IPS-11a (cell line): ENCODE results near the gene CRADD.
"Not testable (repeated sequence)": the region's sequence is repeated elsewhere in the genome, so short reads cannot be mapped to it uniquely, and the experiment has no call there.

ENCODE experiments used
- H3K4me3 ChIP-seq: one replicate; pipeline ENCODE4 v1.5.1; 2013; ENCODE audit warnings: low read depth, low read length, control low read depth

The CRADD gene

DNA sequence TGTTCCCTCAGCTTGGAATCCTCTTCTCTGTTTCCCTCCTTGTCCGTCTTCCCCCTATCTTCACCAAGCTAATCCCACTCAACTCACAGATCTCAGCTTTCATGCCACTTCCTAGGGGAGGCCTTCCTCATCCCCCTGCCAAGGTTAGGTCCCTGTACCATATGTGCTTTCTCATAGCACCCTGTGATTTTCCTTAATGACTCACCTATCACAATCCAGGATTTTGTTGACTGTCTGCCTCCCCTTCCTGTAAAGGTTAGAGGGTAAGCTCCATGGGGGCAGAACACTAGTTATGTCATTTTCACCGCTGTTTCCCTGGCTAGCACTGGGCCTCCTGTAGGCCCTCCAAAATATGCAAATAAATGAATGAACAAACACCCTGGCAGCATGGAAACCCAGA lies 57.6 kb downstream of the CRADD start:
- H3K4me3 ChIP-seq = no peak overlapping the region

DNA sequence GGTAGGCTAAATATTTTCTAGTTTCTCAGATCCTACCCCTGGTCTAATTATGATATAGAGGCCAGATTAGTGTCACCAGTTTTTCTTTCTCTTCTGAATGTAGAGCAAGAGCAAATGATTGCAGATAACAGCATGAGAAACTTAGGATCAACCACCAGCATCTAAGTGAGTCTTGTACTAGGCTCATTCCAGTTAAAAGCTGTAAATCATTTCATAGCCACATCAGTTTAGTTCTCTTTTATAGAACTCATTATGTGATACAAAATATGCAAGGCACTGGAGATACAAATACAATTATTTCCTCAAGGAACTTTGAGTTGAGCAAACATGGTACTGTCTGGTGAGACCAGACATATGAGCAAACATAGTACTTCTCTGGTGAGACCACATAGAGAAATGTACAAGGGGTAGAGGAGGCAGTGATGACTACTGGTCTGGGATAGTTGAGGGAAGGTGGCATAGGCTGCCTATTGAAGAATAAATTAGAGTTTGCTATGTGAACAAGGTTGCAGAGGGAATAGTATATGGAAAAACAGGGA lies 59.5 kb downstream of the CRADD start:
- no peak overlapping the region for H3K4me3 ChIP-seq

DNA sequence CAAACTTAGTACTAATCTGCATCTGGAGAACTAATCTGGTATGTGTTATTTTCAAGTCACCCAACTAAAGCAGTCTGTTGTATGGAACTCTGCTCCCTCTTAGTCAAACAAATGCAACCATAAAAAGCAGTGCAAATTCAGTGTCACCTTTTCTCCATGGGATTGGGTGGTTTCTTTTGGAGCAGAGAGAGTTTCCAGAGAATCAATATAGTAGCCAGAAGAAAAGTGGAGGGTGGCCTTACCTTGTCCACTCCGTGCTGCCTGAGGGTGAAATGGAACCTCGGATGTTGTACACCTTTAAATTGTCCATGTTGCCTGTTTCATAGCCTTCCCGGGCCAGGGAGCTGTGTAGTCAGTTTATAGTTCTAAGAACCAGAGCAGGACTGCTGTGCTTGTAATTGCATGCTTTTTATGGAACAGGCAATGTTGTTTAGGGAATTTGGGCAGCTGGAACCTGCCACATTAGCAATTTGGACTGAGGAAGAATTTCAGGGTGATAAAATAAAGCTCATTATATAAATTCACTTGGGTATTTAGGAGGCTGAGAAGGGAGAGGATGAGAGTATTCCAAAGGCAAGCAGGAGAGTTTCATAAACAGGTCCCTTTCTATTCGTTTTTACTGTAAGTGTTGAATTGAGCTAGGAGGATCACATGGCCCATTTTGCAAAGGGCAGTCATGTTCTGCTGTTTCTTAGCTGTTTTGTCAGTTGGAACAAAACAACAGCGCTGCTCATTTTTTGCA lies 60.5 kb downstream of the CRADD start:
- H3K4me3 ChIP-seq = no peak overlapping the region

DNA sequence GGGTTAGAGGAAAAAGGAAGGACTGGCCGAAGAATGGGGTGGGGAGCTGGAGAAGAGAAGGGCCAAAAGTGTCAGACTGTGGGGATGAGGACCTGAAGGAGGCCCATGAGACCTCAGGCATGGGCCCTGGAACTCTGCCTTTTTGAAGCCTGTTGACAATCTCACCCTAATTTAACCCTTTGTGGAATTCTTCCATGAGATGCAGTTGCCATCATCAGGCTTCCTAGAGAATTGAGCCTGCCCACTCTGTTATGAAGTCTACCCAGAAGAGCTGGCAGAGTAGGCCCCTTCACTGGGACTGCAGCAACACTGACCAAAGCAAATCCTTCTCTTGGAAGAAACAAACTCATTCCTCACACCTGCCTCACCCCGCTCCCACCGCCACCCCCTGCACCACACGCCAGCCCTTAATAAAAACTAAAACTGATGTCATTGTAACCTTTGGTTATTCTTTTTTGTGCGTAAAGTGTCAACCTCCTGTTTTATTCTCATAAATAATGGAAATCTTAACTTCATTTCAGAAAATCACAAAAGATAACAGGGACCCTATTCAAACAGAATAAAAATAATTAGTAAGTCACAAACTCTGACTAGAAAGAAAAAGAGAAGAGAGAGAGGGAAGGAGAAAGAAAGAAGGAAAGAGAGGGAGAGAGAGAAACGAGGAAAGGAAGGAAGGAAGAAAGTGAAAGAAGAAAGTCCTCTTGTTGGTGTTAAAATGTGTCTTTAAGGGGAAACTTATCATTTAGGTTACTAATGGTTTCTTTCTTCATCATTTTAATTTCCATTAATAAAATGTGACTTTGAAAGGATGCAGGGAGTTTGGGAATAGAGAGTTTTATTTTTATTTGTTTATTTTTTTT lies 61.3 kb downstream of the CRADD start:
- H3K4me3 ChIP-seq = no peak overlapping the region

DNA sequence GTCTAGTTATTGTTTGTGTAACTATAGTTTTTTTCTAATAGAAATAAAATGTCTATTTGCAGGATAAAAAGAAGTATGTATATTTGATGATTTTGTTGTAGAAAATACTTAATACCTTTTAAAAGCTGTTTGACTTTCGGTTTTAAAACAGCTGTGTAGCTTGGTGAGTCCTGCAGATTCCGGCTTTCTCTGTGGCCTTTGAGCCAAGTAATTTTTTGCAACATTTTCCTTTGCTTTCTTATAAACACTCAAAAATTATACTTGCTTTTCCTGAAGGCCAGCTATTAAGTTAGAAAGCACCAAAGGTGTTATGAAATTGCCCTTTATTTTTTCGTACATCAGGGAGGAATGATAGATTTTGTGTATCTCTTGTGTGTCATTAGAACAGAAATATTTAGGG lies 63.6 kb downstream of the CRADD start:
- no peak overlapping the region for H3K4me3 ChIP-seq

DNA sequence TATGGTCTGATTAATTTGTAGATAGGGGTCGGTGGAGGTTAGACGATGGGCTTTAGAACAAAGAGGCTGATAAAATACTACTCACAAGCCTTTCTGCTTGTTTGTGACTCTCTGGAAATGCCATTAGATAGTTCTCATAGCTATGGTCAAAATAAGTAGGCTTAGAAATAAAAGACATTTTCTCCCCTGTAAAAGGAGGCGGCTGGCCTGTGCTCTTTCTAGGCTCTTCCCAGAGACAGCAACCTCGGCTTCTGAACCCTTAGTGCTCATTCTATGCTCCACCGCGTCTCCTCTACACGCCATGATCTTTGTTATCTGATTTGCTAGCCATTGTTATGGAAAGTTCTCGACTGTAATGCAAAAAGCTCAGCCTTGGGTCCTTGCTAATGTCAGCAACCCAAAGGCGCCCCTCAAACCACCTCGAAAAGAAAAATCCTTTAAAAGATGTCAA lies 64.5 kb downstream of the CRADD start:
- H3K4me3 ChIP-seq = peak overlapping the region; percentile 17

DNA sequence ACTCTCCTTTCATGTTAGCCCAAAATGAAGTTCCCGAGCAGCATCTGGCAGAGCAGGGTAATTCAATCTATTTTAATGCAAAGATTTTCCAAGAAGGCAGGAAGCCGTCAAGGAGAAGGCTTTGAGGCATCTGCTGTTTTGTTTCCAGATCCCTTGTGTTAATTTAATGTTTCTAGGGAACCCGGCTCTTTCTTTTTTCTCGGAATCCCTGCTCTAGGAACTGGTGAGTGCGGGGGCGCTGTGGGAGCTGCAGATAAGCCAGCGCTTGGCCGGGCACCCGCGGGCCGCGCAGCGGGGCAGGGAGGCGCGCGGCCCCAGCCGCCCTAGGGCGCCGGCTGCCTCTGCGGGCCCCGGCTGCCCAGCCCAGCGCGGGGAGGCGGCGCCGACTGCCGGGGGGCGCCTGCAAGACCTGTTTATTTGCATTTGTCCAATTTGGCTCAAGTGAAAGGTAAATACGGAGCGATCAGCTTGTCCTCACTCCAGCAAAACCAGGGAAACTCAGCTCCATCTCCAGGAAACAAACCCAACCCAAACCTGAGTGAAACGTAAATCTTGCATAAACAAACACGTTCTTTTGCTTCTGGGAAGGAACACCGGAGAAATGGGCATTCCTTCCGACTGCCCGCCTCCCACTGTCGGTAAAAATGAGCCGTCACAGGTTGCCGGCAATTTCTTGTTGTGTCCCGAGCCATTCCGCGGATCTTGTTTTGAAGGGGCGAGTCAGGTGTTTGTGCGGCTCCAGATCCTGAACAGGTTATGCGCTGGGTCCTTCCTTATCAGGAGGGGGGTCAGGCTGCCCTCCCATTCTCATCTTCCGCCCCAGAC lies 65.1 kb downstream of the CRADD start:
- peak overlapping the region; percentile 61 for H3K4me3 ChIP-seq

DNA sequence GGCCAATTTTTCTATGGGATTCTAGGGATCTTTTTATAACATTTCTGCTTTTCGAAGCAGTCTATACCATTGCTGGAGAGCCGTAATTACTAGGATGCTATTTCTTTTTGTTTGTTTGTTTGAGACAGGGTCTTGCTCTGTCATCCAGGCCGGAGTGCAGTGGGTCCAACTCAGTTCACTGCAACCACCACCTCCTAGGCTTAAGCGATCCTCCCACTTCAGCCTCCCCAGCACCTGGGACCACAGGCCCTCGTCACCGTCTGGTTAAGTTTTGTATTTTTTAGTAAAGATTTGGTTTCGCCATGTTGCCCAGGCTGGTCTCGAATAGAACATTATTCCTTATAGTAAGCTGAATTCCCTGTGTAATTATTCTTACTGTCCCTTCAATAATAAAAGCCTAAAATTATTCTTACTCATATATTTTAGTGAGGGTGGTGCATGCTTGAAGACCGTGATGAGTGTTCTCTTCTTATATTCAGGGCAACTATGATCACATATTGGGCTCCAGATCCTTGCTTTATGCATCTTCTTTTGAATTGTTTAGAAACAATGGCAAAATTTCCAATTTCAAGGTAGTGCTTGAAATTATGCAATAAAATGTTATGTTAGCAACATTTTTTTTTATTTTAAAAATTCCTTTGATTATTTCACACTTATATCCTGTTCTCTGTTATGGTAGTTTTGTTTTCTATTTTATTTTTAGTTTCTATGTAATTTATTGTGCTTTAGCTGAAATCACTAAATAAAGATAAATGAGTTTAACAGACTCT lies 66.2 kb downstream of the CRADD start:
- no peak overlapping the region for H3K4me3 ChIP-seq

DNA sequence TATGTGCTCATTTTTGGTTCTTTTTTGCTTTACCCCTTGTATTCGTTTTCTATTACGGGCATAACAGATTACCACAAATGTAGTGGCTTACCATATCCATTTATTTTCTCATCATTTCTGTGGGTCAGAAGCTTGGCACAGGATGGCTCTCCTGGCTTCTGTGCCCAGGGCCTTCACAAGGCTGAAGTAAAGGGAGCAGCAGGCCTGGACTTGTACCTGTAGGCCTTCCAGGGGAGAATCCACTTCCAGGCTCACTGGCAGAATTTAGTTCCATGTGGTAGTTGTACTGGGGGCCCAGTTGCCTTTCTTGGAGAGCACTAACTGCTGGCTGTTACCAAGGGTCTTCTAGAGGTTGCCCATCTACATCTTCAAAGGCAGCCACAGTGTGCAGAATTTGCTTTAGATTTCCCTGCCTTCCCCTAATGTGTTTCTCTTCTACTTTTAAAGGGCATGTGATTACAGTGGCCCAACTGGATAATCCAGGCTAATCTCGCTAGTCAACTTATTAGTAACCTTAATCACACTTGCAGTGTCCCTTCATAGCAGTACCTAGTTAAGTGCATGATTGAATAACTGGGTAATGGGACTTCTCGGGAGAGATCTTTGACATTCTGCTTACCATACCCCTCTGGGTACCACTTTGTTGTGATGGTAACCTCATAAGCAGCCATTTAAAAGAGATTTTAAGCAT lies 67.0 kb downstream of the CRADD start:
- no peak overlapping the region for H3K4me3 ChIP-seq

DNA sequence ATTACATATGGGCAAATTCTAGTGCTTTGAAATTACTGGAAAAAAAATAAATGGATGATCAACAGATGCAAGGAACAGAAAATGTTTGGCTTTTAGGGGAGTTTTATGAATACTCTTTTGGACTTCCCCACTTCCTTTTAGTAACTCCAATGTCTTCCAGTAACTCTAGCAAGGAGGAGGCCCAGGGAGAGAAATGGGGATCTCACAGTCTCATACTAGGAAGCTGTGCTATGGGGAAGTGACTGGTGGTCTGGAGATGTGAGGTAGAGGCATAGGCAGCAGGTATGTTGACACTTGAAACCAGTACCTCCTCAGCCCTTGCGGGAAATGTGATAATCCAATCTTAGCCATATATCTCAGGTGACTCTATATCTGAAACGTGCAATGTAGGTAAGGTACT lies 68.1 kb downstream of the CRADD start:
- H3K4me3 ChIP-seq = no peak overlapping the region

DNA sequence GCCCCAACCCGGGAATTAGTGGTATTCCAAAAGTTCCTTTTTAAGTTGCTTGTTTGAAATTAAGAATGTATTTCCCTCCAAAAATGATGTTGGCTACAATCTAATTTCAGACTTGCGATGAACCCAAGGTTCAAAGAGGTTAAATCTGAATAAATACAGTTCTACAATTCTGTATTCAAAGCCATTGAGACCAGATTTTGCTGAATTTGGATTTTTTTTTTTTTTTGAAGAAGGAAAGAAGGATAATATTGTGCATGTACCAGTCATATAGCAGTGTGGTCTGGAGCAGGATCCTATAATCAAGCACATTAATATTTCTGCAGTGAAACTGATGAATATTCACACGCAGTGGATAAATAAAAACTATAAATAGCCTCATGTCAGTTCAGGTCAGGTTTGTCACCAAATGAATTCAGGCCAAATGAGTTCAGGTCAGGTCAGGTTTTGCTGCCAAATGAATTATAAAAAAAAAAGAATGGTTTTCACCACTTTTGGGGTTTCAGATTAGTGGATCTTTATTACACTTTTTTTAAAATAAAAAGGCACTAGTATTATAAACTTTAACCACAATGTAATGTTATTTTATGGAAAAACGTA lies 69.5 kb downstream of the CRADD start:
- no peak overlapping the region for H3K4me3 ChIP-seq

DNA sequence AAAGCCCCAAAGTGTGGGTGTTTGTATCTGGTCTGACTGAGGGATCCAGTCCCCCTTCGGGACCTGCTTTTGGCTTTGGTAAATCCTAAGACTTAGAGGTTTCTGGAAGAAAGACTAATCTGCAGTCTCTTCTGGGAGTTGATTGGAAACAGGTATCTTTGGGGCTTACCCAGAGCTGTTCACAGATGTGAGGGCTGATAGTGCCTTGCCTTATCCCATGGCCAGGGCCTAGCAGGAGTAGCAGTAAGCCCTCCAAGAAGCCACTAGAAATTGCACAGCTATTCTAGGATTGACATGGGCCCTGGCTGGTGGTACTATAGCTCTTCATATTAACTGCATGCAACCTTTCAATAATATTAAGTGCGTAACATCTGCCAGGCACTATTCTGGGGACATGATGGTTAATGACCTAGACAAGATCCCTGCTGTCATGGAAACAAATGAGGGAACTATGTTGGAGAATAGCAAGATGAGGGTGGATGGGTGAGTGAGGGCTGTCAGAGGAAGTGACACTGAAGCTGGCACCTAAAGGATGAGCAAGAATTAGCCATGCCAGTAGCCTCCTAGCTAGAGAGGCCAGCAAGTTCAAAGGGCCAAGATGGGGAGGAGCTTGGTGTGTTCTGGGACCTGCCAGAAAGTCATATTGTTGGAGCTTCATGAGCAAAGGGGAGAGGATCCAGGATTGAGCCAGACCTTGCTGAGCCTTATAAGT lies 71.7 kb downstream of the CRADD start:
- H3K4me3 ChIP-seq = no peak overlapping the region

DNA sequence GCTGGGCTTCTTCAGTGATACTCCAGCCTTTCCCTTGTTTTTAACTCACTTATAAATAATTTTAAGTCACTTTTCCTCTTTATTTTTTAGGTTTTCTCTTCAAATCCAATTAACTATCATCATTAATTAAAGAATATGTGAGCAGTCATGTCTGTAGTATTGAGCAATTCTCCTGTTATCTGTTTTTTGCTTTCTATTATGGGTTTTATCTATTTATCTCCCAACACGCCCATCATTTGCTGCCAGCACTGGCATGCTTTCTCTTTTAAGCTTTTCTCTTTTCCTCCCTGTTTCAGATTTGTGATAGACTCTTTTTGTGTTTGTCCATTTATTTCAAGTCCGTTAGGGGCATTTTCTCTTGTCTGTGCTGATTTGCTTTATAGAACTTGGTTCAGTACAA lies 72.3 kb downstream of the CRADD start:
- H3K4me3 ChIP-seq = no peak overlapping the region

DNA sequence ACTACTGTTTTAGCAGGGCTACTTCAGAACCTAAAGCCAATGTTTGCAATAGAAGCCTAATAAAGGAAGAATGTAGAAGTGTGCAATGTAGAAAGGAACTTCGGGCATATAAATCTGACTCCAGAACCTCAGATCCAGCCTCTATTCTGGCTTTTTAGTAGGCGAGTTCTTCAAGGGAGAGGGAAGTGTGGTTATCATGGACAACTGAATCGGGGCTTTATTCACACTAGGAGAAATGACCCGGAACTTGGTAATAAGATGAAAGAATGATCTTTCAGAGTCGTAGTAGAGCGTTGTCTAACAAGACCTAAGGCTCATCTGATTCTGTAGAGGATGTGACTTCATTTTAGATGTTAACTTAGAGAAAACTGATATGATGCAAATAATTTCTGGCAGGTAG lies 72.9 kb downstream of the CRADD start:
- no peak overlapping the region for H3K4me3 ChIP-seq

DNA sequence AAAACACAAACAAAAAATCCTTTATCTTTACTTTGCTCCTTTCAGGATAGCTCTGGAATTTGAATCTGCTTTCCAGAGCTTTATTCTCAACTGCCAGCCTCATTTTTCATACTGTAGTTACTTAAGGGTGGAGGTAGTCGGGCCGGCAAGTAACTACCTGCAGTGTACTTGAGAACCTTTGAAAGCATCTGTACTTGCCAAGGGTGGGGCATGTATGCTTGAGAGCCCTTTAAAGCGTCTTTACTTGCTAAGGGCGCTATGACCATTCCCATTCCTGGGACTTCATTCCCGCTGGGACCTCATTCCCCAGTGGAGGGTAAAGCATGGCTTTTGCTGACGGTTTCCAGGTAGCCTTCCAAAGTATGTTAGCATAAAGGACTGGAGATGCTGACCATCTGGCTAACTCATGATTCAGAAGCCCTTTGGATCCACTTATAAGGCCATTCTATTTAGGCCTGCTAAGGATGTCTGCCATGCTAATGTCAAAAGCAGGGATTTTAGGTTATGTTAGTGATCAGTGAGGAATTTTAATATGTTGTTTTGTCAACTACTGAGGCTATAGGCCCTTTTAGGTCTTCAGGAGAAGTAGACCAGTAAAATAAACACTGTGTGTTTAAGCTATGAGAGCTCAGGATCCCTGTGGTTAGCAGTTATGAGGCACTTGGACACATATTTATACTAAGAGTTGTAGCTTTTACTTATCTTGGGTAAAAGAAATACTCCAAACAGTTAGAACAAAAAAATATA lies 74.9 kb downstream of the CRADD start:
- H3K4me3 ChIP-seq = no peak overlapping the region

DNA sequence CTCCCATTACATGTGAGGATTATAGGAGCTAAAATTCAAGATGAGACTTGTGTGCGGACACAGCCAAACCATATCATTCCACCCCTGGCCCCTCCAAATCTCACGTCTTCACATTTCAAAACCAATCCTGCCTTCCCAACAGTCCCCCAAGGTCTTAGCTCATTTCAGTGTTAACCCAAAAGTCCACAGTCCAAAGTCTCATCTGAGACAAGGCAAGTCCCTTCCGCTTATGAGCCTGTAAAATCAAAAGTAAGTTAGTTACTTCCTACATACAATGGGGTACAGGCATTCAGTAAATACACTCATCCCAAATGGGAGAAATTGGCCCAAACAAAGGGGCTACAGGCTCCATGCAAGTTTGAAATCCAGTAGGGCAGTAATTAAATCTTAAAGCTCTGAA lies 76.1 kb downstream of the CRADD start:
- no peak overlapping the region for H3K4me3 ChIP-seq

DNA sequence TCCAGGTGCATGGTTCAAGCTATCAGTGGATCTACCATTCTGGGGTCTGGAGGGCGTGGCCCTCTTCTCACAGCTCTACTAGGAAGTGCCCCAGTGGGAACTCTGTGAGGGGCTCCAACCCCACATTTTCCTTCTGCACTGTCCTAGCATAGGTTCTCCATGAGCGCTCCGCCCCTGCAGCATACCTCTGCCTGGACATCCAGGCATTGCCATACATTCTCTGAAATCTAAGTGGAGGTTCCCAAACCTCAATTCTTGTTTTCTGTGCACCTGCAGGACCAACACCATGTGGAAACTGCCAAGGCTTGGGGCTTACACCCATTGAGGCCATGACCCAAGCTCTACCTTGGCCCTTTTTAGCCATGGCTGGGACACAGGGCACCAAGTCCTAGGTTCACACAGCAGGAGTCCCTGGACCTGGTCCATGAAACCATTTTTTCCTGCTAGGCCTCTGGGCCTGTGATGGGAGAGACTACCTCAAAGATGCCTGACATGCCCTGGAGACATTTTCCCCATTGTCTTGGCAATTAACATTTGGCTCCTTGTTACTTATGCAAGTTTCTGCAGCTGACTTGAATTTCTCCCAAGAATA lies 76.8 kb downstream of the CRADD start:
- H3K4me3 ChIP-seq = no peak overlapping the region

DNA sequence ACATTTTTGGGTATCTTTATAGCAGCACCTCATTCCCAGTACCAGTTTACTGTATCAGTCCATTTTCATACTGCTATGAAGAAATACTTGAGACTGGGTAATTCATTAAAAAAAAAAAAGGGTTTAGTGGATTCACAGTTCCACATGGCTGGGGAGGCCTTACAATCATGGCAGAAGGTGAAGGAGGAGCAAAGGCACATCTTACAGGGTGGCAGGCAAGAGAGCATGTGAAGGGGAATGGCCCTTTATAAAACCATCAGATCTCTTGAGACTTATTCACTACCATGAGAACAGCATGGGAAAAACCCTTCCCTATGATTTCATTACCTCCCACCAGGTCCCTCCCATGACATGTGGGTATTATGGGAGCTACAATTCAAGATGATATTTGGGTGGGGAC lies 77.7 kb downstream of the CRADD start:
- not testable (repeated sequence) for H3K4me3 ChIP-seq
